HG03025 (cell line): ENCODE results near the gene OR6C70.

Experiments used
- ATAC-seq: cut with Tn5 transposase; IDR thresholded peaks from one replicate; pipeline ENCODE4 v1.9.1; 2021; ENCODE audit warnings: mild to moderate bottlenecking, moderate library complexity; ENCODE audit not compliant: unreplicated experiment, low FRiP score

The OR6C70 gene

DNA sequence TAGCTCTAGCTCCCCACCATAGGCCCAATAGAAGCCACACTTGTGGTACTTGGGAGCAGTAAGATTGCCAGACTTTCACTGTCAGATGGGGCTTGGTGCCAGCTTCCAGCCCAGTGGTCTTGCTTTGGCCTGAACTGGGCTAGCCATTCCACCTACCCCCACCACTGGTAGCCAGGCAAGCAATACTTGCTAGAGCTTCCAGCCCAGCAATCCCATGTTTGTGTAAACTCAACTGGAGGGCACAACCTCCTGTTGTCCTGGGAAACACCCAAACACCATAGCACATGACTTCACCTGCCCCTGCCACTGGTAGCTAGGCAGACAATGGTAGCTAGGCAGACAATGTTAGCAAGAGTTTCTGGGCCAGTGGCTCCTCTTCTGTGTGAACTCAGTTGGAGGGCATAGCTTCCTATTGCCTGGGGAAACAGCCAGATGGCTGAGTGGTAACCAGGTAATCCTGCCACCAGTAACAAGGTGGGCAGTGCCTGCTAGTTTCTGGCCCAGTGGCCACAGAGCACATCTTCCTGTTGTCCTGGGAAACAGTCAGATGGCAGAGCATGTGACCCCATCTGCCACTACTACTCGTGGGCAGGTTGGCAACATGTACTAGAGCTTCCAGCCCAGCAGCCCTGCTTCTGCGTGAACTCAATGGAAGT, 49.5 kb downstream of the OR6C70 start:
- no peak for ATAC-seq
